MCF 10A (cell line): ENCODE data around the gene LYPD6. TPM values are rescaled to one million over a fixed set of nuclear protein-coding genes. Genes with fewer than 3 reads are reported as not detected.

Experiments used
- BruUV-seq: library from RNA; stranded (reverse); fragments of 400-500 nt; replicated peaks from 2 replicates; lab custom pipeline; 2021; lab: Mats Ljungman, UMichigan
- CTCF ChIA-PET: fragments of 300-600 bp; sonication (Branson Sonifier 250); formaldehyde crosslinking; extraction: SDS; loops from one replicate; lab custom pipeline; 2021; ENCODE audit warnings: antibody characterized with exemption, inconsistent platforms; lab: Yijun Ruan, JAX
- POLR2A ChIA-PET: fragments of 300-600, 350-650 bp; sonication (Branson Sonifier 250); formaldehyde crosslinking; extraction: SDS; loops from one replicate; lab custom pipeline; 2020; ENCODE audit warnings: antibody characterized with exemption, inconsistent platforms; lab: Yijun Ruan, JAX
- DNase-seq: peaks from one replicate; pipeline ENCODE4 v3.0.0-alpha.2; 2018; ENCODE audit not compliant: unreplicated experiment
- H3K27ac Mint-ChIP-seq: one replicate; pipeline ENCODE4 v1.8.0; 2022; ENCODE audit warnings: mild to moderate bottlenecking, low read depth, mixed read lengths; ENCODE audit not compliant: unreplicated experiment
- H3K27me3 Mint-ChIP-seq: one replicate; pipeline ENCODE4 v1.8.0; 2022; ENCODE audit warnings: mixed read lengths; ENCODE audit not compliant: insufficient read depth, unreplicated experiment
- H3K36me3 Mint-ChIP-seq: one replicate; pipeline ENCODE4 v1.8.0; 2022; ENCODE audit warnings: mild to moderate bottlenecking, moderate library complexity, mixed read lengths; ENCODE audit not compliant: insufficient read depth, unreplicated experiment
- H3K4me1 Mint-ChIP-seq: one replicate; pipeline ENCODE4 v1.8.0; 2022; ENCODE audit warnings: mixed read lengths; ENCODE audit not compliant: insufficient read depth, unreplicated experiment
- H3K4me3 Mint-ChIP-seq: one replicate; pipeline ENCODE4 v1.8.0; 2022; ENCODE audit warnings: mild to moderate bottlenecking, moderate library complexity, mixed read lengths; ENCODE audit not compliant: unreplicated experiment
- H3K9me3 Mint-ChIP-seq: one replicate; pipeline ENCODE4 v1.8.0; 2022; ENCODE audit warnings: mixed read lengths; ENCODE audit not compliant: unreplicated experiment
- intact Hi-C: fragments of 100-400 bp; cut with micrococcal nuclease; formaldehyde crosslinking; loops from 2 replicates; pipeline ENCODE4 v1.14.1; 2022
- total RNA-seq: library from RNA; stranded (reverse); gene quantifications from 2 replicates; pipeline ENCODE4 v1.2.3, GENCODE V29; 2022
- TF ChIP-seq, protein P1 (sequence below): fragments of 200-600 bp; IDR thresholded peaks from one replicate; pipeline ENCODE4 v1.8.0; 2022; ENCODE audit warnings: antibody characterized with exemption, mild to moderate bottlenecking; ENCODE audit not compliant: unreplicated experiment

LYPD6 gene
- total RNA-seq, 1 experiment from 2014 or later, result 3.2 TPM

- H3K9me3 Mint-ChIP-seq, result peaks cover 8% of the 10 kb centered on the region
- TF ChIP-seq, protein P1, sequence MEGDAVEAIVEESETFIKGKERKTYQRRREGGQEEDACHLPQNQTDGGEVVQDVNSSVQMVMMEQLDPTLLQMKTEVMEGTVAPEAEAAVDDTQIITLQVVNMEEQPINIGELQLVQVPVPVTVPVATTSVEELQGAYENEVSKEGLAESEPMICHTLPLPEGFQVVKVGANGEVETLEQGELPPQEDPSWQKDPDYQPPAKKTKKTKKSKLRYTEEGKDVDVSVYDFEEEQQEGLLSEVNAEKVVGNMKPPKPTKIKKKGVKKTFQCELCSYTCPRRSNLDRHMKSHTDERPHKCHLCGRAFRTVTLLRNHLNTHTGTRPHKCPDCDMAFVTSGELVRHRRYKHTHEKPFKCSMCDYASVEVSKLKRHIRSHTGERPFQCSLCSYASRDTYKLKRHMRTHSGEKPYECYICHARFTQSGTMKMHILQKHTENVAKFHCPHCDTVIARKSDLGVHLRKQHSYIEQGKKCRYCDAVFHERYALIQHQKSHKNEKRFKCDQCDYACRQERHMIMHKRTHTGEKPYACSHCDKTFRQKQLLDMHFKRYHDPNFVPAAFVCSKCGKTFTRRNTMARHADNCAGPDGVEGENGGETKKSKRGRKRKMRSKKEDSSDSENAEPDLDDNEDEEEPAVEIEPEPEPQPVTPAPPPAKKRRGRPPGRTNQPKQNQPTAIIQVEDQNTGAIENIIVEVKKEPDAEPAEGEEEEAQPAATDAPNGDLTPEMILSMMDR, result no peak
- H3K4me1 Mint-ChIP-seq, result no peaks in the 10 kb centered on the region
- no TSS peak for BruUV-seq
- intact Hi-C loops, result no loop called here
- DNase-seq, result no peak
- no peaks in the 10 kb centered on the region for H3K27me3 Mint-ChIP-seq
- ChIA-PET CTCF (no interaction called here), POLR2A (no interaction called here)
- H3K36me3 Mint-ChIP-seq, result no peaks in the 10 kb centered on the region
- no peak overlapping the region for H3K4me3 Mint-ChIP-seq
- no peak overlapping the region for H3K27ac Mint-ChIP-seq
These were observed 134.0 kb downstream of the LYPD6 start for GRCh38 chr2:149464396-149464795.

DNA sequence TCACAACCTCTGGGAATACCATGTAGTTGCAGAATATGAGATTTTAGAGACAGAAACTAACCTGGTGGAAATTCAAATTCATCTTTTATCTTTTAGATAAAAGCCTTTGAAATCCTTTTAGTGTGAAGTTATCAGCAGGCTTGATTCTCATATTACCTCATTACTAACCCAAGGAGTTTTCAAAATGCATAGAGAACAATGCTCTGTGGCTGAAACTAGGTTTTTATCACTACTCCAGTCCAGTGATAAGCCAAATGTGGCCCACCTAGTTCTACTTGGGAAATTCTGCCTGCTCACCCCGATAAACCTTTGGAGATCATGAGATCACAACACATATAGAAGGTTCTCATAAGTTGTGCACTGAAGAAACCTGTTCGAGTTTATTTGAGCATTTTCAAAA is 135.5 kb downstream of the LYPD6 start:
- BruUV-seq, result no TSS peak
- POLR2A ChIA-PET, result no interaction called here
- TF ChIP-seq, protein P1, result no peak
- peaks cover 2% of the 10 kb centered on the region for H3K9me3 Mint-ChIP-seq
- no peak overlapping the region for H3K4me3 Mint-ChIP-seq
- no peaks in the 10 kb centered on the region for H3K36me3 Mint-ChIP-seq
- no peaks in the 10 kb centered on the region for H3K27me3 Mint-ChIP-seq
- intact Hi-C loops, result no loop called here
- CTCF ChIA-PET, result interaction anchor here (0.6 to 1.0 kb wide), 2 partner anchors 431 to 448 kb away, joined by 3 to 4 read pairs; no protein-coding TSS in a partner anchor
- H3K4me1 Mint-ChIP-seq, result no peaks in the 10 kb centered on the region
- DNase-seq, result no peak
- no peak overlapping the region for H3K27ac Mint-ChIP-seq

DNA sequence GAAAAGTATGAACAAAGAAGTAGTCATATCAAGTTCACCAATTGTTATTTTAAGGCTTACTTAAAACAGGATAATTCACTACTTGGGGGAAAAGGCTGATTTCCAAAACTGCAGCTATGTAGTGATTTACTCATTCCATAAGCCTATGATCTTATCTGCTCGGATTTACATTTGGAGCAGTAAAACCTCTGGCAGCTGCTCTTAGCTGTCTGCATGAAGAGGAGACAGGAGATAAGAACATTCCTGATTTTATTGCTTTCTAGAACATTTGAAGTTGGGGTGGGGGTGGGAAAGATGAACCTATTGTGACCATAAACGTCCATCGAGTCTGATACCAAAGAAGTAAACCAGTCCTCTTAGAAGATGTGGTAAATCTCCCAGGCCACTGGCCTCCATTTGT is 136.2 kb downstream of the LYPD6 start:
- Mint-ChIP-seq H3K36me3 (no peaks in the 10 kb centered on the region), H3K9me3 (no peaks in the 10 kb centered on the region), H3K27me3 (no peaks in the 10 kb centered on the region), H3K4me3 (no peak overlapping the region), H3K27ac (no peak overlapping the region), H3K4me1 (no peaks in the 10 kb centered on the region)
- intact Hi-C loops, result no loop called here
- ChIA-PET CTCF (no interaction called here), POLR2A (no interaction called here)
- TF ChIP-seq, protein P1, result no peak
- no peak for DNase-seq
- BruUV-seq, result no TSS peak

- TF ChIP-seq, protein P1, result no peak
- CTCF ChIA-PET, result interaction anchor here (0.5 to 1.0 kb wide), 2 partner anchors 42 to 451 kb away, joined by 3 to 5 read pairs; no protein-coding TSS in a partner anchor
- POLR2A ChIA-PET, result no interaction called here
- no TSS peak for BruUV-seq
- H3K9me3 Mint-ChIP-seq, result no peaks in the 10 kb centered on the region
- DNase-seq, result no peak
- H3K27me3 Mint-ChIP-seq, result no peaks in the 10 kb centered on the region
- H3K4me3 Mint-ChIP-seq, result no peak overlapping the region
- no peak overlapping the region for H3K27ac Mint-ChIP-seq
- no peaks in the 10 kb centered on the region for H3K36me3 Mint-ChIP-seq
- intact Hi-C loops, result no loop called here
- no peaks in the 10 kb centered on the region for H3K4me1 Mint-ChIP-seq
These were observed 137.0 kb downstream of the LYPD6 start for GRCh38 chr2:149467436-149467835.
